ENCODE data around the gene OR11A1. TPM values are rescaled to one million over a fixed set of nuclear protein-coding genes. Genes with fewer than 3 reads are reported as not detected.

The OR11A1 gene
- total RNA-seq, 1 experiment from 2014 or later, result not detected

DNA sequence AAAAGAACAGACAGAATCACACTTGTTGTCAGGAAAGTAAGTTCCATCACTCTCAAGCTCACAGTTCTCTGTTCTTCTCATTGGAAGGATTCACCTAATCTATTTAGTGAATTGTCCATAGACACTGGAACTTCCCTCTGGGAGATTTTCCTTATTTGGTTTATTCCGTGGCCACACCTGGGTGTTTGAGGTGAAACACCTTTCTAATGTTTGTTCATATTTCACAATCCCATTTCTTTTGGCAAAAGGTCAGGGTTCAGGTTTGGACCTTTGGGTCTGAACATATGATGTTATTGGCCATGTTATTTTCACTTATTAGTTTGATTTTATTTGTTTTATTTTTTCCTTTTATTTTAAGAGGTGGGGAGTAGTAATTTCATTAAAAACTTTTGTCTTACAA lies 26.9 kb upstream of the OR11A1 start:
- Histone ChIP-seq H2BK20ac (ENCODE audit: low read depth, low read length, poor library complexity, severe bottlenecking) (no peak overlapping the region), H3K23me2 (ENCODE audit: insufficient read length, low read depth, low read length, poor library complexity, severe bottlenecking) (no peaks in the 10 kb centered on the region), H3K23ac (ENCODE audit: insufficient read length, low read depth, low read length) (no peak overlapping the region), H4K20me1 (ENCODE audit: control insufficient read depth, insufficient read depth, insufficient read length) (no peaks in the 10 kb centered on the region), H3K18ac (ENCODE audit: insufficient read length, low read depth, low read length) (no peak overlapping the region), H3K4me2 (ENCODE audit: insufficient read depth, insufficient read length, low read length) (no peak overlapping the region), H3K4ac (ENCODE audit: low read depth, low read length) (no peak overlapping the region), H2BK12ac (ENCODE audit: insufficient read length, low read depth, low read length) (no peak overlapping the region), H3K9ac (ENCODE audit: extremely low read depth, insufficient read length, low read length) (no peak overlapping the region), H3K79me1 (ENCODE audit: insufficient read depth, low read depth, low read length, poor library complexity, severe bottlenecking) (no peaks in the 10 kb centered on the region), H2AK5ac (ENCODE audit: insufficient read length, low read length) (no peak overlapping the region), H4K91ac (ENCODE audit: insufficient read length, low read depth, low read length) (no peak overlapping the region), H4K8ac (replicated peaks; ENCODE audit: insufficient read length, low read depth, low read length) (no peak overlapping the region), H3K9me3 (ENCODE audit: control insufficient read depth, low read depth, low read length) (no peaks in the 10 kb centered on the region), H3K56ac (ENCODE audit: insufficient read length, low read depth, low read length) (no peak overlapping the region), H4K5ac (ENCODE audit: insufficient read length, low read depth, low read length) (no peak overlapping the region), H2AFZ (ENCODE audit: low read length) (no peak overlapping the region), H2BK15ac (ENCODE audit: low read depth, low read length) (no peak overlapping the region), H3K4me1 (ENCODE audit: insufficient read depth, low read length) (no peaks in the 10 kb centered on the region), H3T11ph (ENCODE audit: low read length) (no peak overlapping the region), H3K27ac (ENCODE audit: insufficient read length, low read depth, low read length) (no peak overlapping the region), H3K14ac (ENCODE audit: insufficient read depth, low read length) (no peak overlapping the region), H3K79me2 (ENCODE audit: insufficient read depth, low read length) (no peaks in the 10 kb centered on the region), H3K27me3 (ENCODE audit: insufficient read depth, low read length) (no peaks in the 10 kb centered on the region), H2BK120ac (ENCODE audit: low read depth, low read length, poor library complexity, severe bottlenecking) (no peak overlapping the region), H2BK5ac (ENCODE audit: insufficient read length, low read length) (no peak overlapping the region)
- H3K9me3 Mint-ChIP-seq, result peaks cover 3% of the 10 kb centered on the region in 2 experiments; a peak in 3 of 5 replicates
- no peak overlapping the region for H3K4me3 Mint-ChIP-seq
- no peaks in the 10 kb centered on the region for H3K4me1 Mint-ChIP-seq
- DNase-seq, result no peak
- H3K36me3 Mint-ChIP-seq (ENCODE audit: insufficient read depth in 1 of 3, low read depth in 3 of 3), result peaks cover 0 to 2% (median 0%) of the 10 kb centered on the region in 3 experiments; a peak in 1 of 7 replicates
- TF ChIP-seq, protein P1, sequence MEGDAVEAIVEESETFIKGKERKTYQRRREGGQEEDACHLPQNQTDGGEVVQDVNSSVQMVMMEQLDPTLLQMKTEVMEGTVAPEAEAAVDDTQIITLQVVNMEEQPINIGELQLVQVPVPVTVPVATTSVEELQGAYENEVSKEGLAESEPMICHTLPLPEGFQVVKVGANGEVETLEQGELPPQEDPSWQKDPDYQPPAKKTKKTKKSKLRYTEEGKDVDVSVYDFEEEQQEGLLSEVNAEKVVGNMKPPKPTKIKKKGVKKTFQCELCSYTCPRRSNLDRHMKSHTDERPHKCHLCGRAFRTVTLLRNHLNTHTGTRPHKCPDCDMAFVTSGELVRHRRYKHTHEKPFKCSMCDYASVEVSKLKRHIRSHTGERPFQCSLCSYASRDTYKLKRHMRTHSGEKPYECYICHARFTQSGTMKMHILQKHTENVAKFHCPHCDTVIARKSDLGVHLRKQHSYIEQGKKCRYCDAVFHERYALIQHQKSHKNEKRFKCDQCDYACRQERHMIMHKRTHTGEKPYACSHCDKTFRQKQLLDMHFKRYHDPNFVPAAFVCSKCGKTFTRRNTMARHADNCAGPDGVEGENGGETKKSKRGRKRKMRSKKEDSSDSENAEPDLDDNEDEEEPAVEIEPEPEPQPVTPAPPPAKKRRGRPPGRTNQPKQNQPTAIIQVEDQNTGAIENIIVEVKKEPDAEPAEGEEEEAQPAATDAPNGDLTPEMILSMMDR (conservative IDR thresholded peaks at IDR 0.05), result no peak
- no peak overlapping the region for H3K27ac Mint-ChIP-seq
- H3K27me3 Mint-ChIP-seq (ENCODE audit: low read depth), result no peaks in the 10 kb centered on the region; the same call in 1 of the 2 replicates
- WGBS (ENCODE audit: extremely low coverage, insufficient read length, low lambda C conversion rate), result no CpG with 5 or more reads among the region's 1 CpG
